CD4-positive, alpha-beta T cell treated with Interleukin-21 for 1 hour (primary cell): ENCODE measurements around the gene DLX6.

Source experiments
- DNase-seq: peaks from one replicate; pipeline ENCODE4 v3.0.0-alpha.2; 2020

The DLX6 gene

GRCh38 chr7:96996111-96996957 lies 9.0 kb upstream of the DLX6 start:
- no peak for DNase-seq

GRCh38 chr7:96996958-96997511 lies 8.3 kb upstream of the DLX6 start:
- DNase-seq, result no peak

GRCh38 chr7:96997512-96998032 lies 7.8 kb upstream of the DLX6 start:
- DNase-seq, result no peak

GRCh38 chr7:96998333-96998732 lies 7.0 kb upstream of the DLX6 start:
- no peak for DNase-seq

GRCh38 chr7:96998744-96999143 lies 6.6 kb upstream of the DLX6 start:
- DNase-seq, result no peak

GRCh38 chr7:97001221-97001620 lies 4.1 kb upstream of the DLX6 start:
- DNase-seq, result no peak

- no peak for DNase-seq
These were observed 3.4 kb upstream of the DLX6 start for GRCh38 chr7:97001656-97002554.

GRCh38 chr7:97002555-97003261 lies 2.6 kb upstream of the DLX6 start:
- no peak for DNase-seq

- no peak for DNase-seq
These were observed 1.8 kb upstream of the DLX6 start for GRCh38 chr7:97003262-97004246.

- DNase-seq, result no peak
These were observed 838 bp upstream of the DLX6 start for GRCh38 chr7:97004247-97005182.

- peak; percentile 17 for DNase-seq
These were observed 882 bp downstream of the DLX6 start for GRCh38 chr7:97006055-97006815.

GRCh38 chr7:97006816-97007582 lies 1.6 kb downstream of the DLX6 start:
- no peak for DNase-seq

- no peak for DNase-seq
These were observed 2.2 kb downstream of the DLX6 start for GRCh38 chr7:97007583-97007861.

- DNase-seq, result no peak
These were observed 3.0 kb downstream of the DLX6 start for GRCh38 chr7:97008275-97008917.

GRCh38 chr7:97009753-97010732 lies 4.7 kb downstream of the DLX6 start:
- no peak for DNase-seq

GRCh38 chr7:97011104-97011503 lies 5.8 kb downstream of the DLX6 start:
- DNase-seq, result no peak
